Myocyte (in vitro differentiated cells): ENCODE data around the gene RASEF. TPM values are rescaled to one million over a fixed set of nuclear protein-coding genes. Genes with fewer than 3 reads are reported as not detected.
"Not testable (repeated sequence)": the region's sequence is repeated elsewhere in the genome, so short reads cannot be mapped to it uniquely, and the experiment has no call there.

Experiments used
- DNase-seq: peaks from one replicate; pipeline ENCODE4 v3.0.0-alpha.2; 2012; ENCODE audit warnings: low read depth
- total RNA-seq: library from RNA; depleted of rRNA; stranded (reverse); fragments of >200 nt; gene quantifications from 2 replicates; pipeline ENCODE4 v1.2.3, GENCODE V29; 2014

The RASEF gene
- total RNA-seq, 1 donor from 2014 or later, result not detected

DNA sequence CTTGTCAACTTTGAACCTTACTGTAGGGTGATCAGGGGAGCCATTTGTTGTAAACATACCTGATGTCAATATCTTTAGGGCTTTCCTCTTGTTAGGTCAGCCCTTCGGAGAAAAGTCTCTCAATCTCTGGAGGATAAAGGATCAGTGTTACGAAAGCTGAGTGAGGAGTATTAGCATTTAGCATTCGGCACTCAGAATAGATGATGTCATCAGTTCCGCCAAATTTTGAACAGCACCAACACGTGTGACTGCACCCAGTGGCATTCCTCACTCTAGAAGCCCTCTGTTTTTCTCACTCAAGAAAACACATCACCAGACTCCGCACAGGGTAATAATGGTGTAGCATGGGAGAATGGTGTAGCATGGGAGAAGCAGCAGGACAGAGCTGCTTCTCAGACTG, 87.8 kb downstream of the RASEF start:
- DNase-seq, result no peak

DNA sequence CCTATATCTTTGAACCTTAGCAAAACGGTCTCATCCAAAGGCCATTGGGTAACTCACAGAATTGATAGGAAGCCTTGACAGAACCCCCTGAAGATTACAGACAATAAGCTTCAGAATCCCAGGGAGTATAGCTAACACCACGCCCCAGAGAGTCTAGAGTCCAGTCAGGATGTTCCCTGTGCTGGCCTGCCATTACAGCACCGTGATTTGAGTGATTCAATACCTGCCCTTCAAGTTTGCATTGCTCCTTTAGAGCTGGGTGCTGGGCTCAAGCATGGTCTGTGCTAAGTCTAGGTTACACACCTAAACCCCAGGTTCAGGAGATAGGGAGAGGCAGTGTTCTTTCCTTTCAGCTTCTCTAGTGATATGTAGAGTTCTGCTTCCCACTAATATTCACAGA, 90.5 kb downstream of the RASEF start:
- DNase-seq, result no peak

DNA sequence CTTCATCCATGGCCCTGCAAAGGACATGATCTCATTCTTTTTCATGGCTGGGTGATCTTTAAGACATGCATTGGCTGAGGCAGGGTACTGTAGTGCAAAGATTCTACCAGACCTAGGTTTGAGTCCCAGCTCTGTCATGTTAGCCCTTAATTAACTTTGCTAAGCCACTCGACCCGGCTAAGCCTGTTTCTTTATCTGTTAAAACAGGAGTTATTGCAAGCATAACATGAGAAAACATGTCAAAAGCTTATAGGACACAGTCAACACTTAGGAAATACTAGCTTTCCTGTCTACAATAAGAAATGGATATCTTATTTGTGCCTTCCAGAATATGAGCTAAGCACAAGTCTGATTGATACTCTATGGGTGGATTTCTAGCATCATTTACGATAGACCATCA, 92.6 kb downstream of the RASEF start:
- DNase-seq, result no peak

DNA sequence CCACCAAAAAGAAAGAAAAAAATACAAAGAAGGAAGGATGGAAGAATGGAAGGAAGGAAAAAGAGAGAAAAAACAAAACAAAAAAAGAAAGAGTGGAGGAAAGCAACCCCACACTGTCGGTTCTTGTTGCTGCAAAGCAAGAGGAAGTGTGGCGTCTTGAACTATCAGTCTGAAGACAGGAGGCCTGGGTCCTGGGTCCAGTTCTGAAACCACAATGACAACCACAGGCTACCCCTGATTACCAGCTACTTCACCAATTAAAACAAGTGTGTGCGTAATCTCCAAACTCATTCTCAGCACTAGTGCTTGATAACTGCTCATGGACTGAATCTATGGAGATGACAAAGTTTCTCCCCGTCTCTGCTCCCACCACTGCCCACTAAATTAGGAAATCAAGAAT, 93.7 kb downstream of the RASEF start:
- no peak for DNase-seq

DNA sequence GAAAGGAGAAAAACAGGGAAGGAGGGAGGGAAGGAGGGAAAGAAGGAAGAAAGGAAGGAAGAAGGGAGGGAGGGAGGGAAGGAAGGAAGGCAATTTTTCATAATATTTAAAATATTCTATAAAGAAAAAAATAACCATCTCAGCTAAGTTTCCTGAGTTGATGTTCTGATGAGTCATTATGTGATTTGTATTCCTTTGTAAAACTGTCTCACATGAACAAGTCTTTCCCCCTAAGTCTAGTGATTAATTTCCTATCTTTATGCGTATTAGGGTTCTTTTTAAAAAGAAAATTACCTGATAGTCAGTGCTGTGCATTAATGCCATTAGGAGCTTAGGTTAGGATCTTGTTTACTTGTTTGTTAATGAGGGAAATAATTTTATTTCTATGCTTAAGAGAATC, 94.1 kb downstream of the RASEF start:
- DNase-seq, result no peak

DNA sequence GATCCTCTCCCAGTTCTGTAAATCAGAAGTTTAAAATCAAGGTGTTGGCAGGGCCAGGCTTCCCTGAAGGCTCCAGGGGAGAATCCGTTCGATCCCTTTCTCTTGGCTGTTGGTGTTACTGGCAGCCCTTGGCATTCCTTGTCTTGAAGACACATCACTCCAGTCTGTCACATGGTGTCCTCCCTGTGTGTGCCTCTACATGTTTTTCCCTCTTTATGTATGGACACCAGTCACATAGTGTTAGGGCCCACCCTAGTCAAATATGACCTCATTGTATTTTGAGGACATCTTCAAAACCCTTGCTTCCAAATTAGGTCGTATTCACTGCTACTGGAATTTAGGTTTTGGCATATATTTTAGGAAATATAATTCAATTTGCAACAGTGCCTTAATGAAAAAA, 94.6 kb downstream of the RASEF start:
- DNase-seq, result no peak

DNA sequence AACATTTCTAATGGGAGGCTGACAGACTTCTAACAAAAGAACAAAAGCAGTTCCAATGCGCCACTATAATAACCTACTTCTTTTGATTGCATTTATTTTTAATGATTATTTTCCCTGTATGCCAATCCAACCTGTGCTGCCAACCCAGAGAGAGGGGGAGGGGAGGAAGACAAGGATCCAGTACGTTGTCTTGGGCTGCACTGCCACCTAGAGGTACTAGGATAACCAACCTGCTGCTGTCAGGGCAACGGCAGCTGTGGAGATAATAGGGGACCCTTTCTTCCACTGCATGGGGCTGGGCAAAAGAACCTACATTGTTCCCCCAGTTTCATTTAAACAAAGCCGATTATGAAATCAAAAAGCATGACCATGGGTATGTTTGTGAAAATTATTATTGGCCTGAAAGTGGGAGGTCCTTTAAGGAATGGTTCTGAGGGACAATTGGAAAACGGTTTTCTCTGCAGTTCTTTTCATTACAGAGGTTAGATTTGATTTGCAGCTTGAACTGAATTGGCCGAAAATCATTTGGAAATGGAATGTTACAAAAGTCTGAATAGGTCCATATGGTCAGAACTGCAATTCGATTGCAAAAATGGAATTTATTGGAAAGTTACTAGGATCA, 101.3 kb downstream of the RASEF start:
- peak; percentile 83 for DNase-seq

DNA sequence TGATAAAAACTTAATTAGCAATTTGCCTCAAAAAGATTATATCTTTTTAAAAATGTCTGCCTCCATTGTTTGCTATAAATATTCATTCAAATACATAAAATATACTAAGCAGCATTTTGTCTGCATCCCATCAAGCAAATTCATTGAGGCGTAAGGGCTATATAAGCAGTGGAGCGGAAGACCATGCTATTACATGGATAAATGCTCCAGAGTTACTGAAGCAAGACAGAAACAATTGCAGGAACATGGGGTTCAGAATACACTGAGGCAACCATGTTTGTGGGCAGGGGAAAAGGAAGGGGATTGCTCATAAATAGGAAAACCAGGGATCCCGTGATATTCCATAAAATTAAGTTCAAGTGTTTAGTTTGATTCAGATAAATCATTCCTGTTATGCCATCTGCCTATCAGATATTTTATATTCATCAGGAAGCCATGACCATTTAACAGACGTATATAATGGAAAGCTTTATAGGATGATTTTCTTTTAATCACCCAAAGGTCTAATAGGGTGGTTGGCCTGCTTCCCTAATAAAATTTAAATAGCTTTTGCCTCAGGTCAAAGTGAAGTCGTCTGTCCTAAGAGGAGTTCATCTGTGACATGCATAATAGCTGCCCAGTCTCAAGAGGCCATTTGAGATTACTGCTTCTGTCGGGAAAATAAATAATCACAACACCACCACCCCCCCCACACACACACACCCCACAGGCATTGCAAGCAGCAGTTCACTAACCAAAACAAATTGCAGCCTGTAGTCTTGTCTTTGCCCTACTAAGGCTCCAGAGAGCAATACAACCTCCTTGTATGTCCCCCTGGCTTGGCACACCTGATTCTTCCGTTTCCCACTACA, 105.2 kb downstream of the RASEF start:
- DNase-seq, result no peak

DNA sequence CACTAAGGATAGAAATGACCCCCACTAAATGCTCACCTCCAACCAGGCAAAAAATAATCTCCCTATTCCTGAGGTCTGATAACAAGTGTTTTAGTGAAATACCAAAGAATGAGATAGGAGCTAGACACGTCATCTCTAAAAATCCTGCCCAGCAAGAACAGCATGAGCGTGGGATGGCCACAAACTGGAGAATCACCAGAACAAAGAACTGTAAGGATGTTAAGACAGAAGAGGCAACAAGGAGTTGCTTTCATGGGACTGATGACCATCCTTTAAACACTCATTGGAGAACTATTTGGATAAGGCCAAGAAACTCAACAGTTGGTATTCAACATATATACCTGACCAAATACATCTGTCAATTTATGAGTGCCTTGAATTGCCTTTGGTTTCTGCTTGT, 113.7 kb downstream of the RASEF start:
- DNase-seq, result no peak

DNA sequence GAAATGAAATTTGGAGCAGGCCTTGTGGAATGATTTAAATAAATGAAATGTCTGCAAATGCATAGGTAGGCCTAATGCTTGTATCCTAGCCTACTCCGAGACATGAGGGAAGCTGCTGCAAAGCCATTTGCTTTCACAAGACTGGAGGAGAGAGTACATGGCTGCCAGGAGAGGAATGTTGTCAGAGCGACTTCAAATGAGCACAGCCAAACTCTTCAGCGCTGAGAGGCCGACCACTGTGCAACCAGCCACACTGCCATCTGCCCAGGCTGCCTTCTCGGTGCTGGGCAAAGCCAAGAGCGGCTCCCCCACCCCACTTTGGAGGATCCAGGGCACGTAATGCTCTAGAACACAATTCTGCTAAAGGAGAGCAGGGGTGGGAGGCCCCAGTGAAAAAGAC, 122.6 kb downstream of the RASEF start:
- no peak for DNase-seq

DNA sequence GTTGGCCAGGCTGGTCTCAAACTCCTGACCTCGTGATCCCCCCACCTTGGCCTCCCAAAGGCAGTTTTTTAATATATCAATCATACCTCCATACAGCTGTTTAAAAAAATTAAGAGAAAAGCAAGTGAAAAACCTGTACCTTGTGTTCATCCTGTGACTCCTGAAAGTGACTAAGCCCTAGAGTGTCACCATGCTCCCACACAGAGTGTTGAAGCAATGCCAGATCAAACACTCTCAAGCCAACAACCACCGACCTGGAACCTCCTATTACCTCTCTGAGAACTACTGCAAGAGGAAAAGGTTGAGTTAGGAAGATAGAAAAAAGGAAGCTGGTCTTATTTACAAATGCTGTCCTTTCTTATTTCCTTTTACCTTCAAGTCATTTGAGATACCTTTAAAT, 123.5 kb downstream of the RASEF start:
- no peak for DNase-seq

DNA sequence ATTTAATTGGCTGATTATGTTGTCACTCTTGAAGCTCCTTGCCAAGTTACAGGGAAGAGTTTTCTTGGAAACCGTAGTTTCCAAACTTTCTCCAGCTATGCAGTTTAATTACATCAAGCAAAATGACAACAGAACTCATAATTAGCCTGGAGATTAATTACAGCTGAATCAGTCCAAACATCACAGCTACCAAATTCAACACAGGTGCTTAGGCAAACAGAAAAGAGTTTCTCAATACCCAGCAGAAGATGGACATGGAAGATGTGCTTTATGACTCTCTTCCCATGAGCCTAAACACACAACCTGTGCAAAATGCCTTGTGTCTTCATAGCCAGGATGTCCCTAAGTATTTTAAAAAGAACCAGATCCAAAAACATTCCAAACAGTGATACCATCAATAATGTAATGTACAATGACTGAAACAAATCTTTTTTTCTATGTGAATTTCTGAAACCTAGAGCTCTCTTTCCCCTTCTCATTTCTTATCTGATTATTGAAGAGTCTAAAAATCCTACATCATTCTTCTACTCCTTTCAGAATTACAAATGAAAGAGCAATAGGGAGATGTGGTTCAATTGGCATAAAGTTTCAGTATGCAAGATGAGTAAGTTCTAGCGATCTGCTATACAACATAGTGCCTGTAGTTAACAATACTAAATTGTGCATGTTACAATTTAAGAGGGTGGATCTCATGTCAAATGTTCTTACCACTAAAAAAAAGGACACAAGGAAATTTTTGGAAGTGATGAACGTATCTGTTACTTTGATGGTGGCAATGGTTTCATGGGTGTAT, 124.3 kb downstream of the RASEF start:
- no peak for DNase-seq

DNA sequence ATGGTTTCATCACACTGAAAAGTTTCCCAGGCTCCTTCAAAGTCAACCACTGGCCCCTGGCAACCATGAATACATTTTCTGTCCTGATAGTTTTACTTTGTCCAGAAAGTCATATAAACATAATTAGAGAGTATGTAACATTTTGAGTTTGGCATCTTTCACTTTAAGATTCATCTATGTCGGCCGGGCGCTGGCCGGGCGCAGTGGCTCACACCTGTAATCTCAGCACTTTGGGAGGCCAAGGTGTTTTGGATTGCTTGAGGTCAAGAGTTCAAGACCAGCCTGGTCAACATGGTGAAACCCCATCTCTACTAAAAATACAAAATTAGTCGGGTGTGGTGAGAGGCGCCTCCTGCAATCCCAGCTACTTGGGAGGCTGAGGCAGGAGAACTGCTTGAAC, 126.4 kb downstream of the RASEF start:
- not testable (repeated sequence) for DNase-seq

DNA sequence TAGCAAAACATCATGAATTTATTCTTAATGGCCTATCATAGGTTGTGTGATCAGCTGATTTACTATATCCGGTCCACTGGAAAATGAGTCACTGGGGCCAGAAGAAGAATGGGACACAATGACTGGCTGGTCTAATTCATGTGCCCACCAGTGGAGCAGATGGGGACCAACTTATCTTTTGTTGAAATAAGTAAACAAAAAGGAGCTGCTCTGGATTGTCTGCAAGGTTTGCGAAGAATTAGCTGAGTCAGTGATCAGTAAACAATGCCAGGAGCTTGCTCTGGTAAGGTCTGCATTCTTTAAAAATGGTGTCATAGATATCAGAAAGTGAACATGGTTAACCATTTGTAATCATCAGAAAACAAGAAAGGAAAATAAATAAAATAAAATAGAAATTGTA, 128.0 kb downstream of the RASEF start:
- DNase-seq, result peak; percentile 3

DNA sequence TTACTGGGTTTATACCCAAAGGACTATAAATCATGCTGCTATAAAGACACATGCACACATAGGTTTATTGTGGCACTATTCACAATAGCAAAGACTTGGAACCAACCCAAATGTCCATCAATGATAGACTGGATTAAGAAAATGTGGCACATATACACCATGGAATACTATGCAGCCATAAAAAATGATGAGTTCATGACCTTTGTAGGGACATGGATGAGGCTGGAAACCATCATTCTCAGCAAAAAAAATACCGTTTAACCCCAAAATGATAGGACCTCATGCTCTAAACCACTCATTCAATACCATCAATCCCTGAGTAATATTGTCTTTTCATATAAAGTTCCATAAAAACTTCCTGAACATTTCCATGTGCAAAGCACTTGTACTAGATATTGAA, 128.9 kb downstream of the RASEF start:
- DNase-seq, result not testable (repeated sequence)

DNA sequence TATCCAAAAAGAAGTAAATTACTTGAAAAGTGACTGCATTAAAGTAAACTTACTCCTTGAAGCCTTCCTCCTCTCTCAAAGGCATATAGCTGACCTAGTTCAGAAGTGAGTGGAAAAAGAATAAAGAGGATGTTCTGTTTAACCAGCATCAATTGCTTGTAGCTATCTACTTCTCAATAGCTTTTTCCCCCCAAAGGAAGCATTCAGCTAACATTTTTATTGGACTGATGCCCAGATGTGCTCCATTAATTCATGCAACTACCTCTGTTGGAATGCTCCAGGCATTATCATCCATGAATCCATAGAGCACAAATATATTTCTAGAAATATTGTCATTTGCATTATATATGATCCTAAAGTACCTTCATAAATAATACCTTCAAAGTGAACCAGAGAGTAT, 132.8 kb downstream of the RASEF start:
- no peak for DNase-seq
